DOHH2 (cell line): ENCODE data around the gene SIGLEC6.

ENCODE experiments used
- H3F3A ChIP-seq: fragments of 200-600 bp; sonication (generic), shearing (Covaris generic); 2 replicates; pipeline ENCODE4 v1.6.0; 2016; ENCODE audit warnings: antibody characterized with exemption, mild to moderate bottlenecking; ENCODE audit not compliant: control insufficient read depth, insufficient read depth
- H3K27ac ChIP-seq: fragments of 200-600 bp; sonication (generic); 2 replicates; pipeline ENCODE4 v1.5.1; 2014; ENCODE audit warnings: low read depth, mild to moderate bottlenecking, low read length, moderate library complexity
- H3K27me3 ChIP-seq: fragments of 200-600 bp; sonication (generic); 2 replicates; pipeline ENCODE4 v1.6.1; 2014; ENCODE audit warnings: mild to moderate bottlenecking, low read length, mixed read lengths; ENCODE audit not compliant: control insufficient read depth
- H3K36me3 ChIP-seq: fragments of 200-600 bp; sonication (generic); 2 replicates; pipeline ENCODE4 v1.6.1; 2014; ENCODE audit warnings: mild to moderate bottlenecking, low read length, moderate library complexity, mixed read lengths; ENCODE audit not compliant: control insufficient read depth
- H3K4me1 ChIP-seq: fragments of 200-600 bp; sonication (generic); 2 replicates; pipeline ENCODE4 v1.6.1; 2014; ENCODE audit warnings: mild to moderate bottlenecking, low read length, mixed read lengths; ENCODE audit not compliant: control insufficient read depth
- H3K4me2 ChIP-seq: fragments of 200-600 bp; sonication (generic); 2 replicates; pipeline ENCODE4 v1.6.0; 2014; ENCODE audit warnings: mild to moderate bottlenecking, low read length, moderate library complexity
- H3K4me3 ChIP-seq: fragments of 200-600 bp; sonication (generic); 2 replicates; pipeline ENCODE4 v1.5.1; 2014; ENCODE audit warnings: mild to moderate bottlenecking, low read length, mixed read lengths
- H3K79me2 ChIP-seq: fragments of 200-600 bp; sonication (generic); 2 replicates; pipeline ENCODE4 v1.6.1; 2014; ENCODE audit warnings: mild to moderate bottlenecking, low read length, mixed read lengths; ENCODE audit not compliant: control insufficient read depth
- H3K9me2 ChIP-seq: fragments of 200-600 bp; sonication (generic); replicated peaks from 2 replicates; pipeline ENCODE4 v1.6.1; 2014; ENCODE audit warnings: mild to moderate bottlenecking, low read length, mixed read lengths; ENCODE audit not compliant: control insufficient read depth
- H3K9me3 ChIP-seq: fragments of 200-600 bp; sonication (generic); 2 replicates; pipeline ENCODE4 v1.6.1; 2014; ENCODE audit warnings: antibody characterized with exemption, low read length, mixed read lengths; ENCODE audit not compliant: control insufficient read depth, insufficient read depth
- H4K20me1 ChIP-seq: fragments of 200-600 bp; sonication (generic); 2 replicates; pipeline ENCODE4 v1.6.0; 2014; ENCODE audit warnings: low read depth, mild to moderate bottlenecking, antibody characterized with exemption, low read length, moderate library complexity; ENCODE audit not compliant: control insufficient read depth, insufficient read depth
- EZH2phosphoT487 ChIP-seq: fragments of 200-600 bp; sonication (generic); IDR thresholded peaks from 2 replicates; pipeline ENCODE4 v1.6.1; 2017; ENCODE audit warnings: borderline replicate concordance, mild to moderate bottlenecking, antibody characterized with exemption, low read length, moderate library complexity, mixed read lengths
- TF ChIP-seq, protein P1 (sequence below): fragments of 200-600 bp; sonication (generic); IDR thresholded peaks from one replicate; pipeline ENCODE4 v1.5.1; 2014; ENCODE audit warnings: antibody characterized with exemption, mild to moderate bottlenecking, low read depth, low read length; ENCODE audit not compliant: poor library complexity, severe bottlenecking

Gene SIGLEC6

DNA sequence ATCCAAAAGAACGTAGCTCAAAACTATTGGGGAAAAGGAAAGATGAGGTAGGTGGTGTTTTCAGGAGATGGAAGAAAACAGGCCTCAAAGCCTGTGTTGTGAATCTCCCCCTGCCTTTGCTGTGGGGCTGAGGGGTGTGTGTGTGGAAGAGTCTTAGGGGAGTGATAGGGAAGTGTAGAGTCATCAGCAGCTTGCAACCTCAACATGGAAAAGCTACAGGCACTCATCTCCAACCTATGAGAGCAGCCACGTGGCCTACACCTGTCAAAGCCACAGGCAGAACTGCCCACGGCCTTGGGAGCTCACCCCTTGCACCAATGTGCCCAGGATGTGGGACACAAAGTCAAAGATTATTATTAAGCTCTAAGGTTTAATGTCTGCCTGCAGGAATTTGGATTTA is 25.6 kb downstream of the SIGLEC6 start:
- Histone ChIP-seq H3K27me3 (no peaks in the 10 kb centered on the region), H3K4me2 (no peak overlapping the region), H4K20me1 (no peaks in the 10 kb centered on the region), H3K4me1 (no peaks in the 10 kb centered on the region), H3K4me3 (no peak overlapping the region), H3K9me2 (no peaks in the 10 kb centered on the region), H3K27ac (no peak overlapping the region), H3K79me2 (no peaks in the 10 kb centered on the region), H3F3A (no peaks in the 10 kb centered on the region), H3K36me3 (no peaks in the 10 kb centered on the region), H3K9me3 (no peaks in the 10 kb centered on the region)
- TF ChIP-seq, protein P1, sequence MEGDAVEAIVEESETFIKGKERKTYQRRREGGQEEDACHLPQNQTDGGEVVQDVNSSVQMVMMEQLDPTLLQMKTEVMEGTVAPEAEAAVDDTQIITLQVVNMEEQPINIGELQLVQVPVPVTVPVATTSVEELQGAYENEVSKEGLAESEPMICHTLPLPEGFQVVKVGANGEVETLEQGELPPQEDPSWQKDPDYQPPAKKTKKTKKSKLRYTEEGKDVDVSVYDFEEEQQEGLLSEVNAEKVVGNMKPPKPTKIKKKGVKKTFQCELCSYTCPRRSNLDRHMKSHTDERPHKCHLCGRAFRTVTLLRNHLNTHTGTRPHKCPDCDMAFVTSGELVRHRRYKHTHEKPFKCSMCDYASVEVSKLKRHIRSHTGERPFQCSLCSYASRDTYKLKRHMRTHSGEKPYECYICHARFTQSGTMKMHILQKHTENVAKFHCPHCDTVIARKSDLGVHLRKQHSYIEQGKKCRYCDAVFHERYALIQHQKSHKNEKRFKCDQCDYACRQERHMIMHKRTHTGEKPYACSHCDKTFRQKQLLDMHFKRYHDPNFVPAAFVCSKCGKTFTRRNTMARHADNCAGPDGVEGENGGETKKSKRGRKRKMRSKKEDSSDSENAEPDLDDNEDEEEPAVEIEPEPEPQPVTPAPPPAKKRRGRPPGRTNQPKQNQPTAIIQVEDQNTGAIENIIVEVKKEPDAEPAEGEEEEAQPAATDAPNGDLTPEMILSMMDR = no peak
- TF ChIP-seq EZH2phosphoT487 = no peak

DNA sequence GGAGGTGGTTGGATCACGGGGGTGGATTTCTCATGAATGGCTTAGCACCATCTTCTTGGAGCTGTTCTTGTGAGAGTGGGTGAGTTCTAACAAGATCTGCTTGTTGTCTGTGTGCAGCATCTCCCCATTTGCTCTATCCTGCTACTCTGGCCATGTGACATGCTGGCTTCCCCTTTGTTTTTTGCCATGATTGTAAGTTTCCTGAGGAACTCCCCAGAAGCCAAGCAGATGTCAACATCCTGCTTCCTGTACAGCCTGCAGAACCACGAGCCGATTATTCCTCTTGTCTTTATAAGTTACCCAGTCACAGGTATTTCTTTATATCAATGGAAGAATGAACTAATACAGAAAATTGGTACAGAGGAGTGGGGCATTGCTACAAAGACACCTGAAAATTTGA is 27.6 kb downstream of the SIGLEC6 start:
- no peaks in the 10 kb centered on the region for H4K20me1 ChIP-seq
- no peak overlapping the region for H3K4me3 ChIP-seq
- no peak overlapping the region for H3K4me2 ChIP-seq
- H3K9me3 ChIP-seq = no peaks in the 10 kb centered on the region
- no peaks in the 10 kb centered on the region for H3K36me3 ChIP-seq
- no peaks in the 10 kb centered on the region for H3K79me2 ChIP-seq
- no peak overlapping the region for H3K27ac ChIP-seq
- TF ChIP-seq, protein P1 = no peak
- TF ChIP-seq EZH2phosphoT487 = no peak
- no peaks in the 10 kb centered on the region for H3F3A ChIP-seq
- H3K27me3 ChIP-seq = no peaks in the 10 kb centered on the region
- no peaks in the 10 kb centered on the region for H3K9me2 ChIP-seq
- H3K4me1 ChIP-seq = no peaks in the 10 kb centered on the region

DNA sequence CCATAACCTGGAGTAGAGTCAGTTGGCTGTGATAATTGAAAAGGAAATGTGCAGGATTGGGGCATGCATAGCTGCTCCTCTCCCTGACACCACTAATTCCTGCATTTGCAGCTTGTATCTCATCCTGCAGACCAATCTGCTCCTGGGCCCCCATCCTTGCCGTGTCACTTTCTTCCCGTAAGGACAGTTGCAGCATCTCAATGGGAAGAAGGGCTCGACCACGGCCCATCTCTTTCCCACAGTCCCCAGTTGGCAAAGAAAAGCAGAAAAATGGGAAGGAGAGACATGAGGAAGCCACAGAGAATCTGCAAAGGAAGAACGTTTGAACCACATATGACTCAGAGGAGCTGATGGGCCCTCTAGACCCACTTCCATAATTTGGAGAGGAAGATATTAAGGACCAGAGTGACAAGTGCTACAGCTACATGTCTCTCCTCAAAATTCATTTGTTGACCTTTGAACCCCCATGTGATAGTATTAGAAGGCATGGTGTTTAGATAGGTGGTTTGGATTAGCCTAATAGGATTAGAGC is 28.1 kb downstream of the SIGLEC6 start:
- Histone ChIP-seq H3F3A (no peaks in the 10 kb centered on the region), H4K20me1 (no peaks in the 10 kb centered on the region), H3K4me3 (no peak overlapping the region), H3K27me3 (no peaks in the 10 kb centered on the region), H3K9me3 (no peaks in the 10 kb centered on the region), H3K36me3 (no peaks in the 10 kb centered on the region), H3K4me1 (no peaks in the 10 kb centered on the region), H3K4me2 (no peak overlapping the region), H3K9me2 (no peaks in the 10 kb centered on the region), H3K27ac (no peak overlapping the region), H3K79me2 (no peaks in the 10 kb centered on the region)
- TF ChIP-seq EZH2phosphoT487 = no peak
- TF ChIP-seq, protein P1 = no peak
